ENCODE data around the gene C1orf159. TPM values are rescaled to one million over a fixed set of nuclear protein-coding genes. Genes with fewer than 3 reads are reported as not detected.

Gene C1orf159
- total RNA-seq, 1 donor from 2014 or later, result 21.3 TPM

DNA sequence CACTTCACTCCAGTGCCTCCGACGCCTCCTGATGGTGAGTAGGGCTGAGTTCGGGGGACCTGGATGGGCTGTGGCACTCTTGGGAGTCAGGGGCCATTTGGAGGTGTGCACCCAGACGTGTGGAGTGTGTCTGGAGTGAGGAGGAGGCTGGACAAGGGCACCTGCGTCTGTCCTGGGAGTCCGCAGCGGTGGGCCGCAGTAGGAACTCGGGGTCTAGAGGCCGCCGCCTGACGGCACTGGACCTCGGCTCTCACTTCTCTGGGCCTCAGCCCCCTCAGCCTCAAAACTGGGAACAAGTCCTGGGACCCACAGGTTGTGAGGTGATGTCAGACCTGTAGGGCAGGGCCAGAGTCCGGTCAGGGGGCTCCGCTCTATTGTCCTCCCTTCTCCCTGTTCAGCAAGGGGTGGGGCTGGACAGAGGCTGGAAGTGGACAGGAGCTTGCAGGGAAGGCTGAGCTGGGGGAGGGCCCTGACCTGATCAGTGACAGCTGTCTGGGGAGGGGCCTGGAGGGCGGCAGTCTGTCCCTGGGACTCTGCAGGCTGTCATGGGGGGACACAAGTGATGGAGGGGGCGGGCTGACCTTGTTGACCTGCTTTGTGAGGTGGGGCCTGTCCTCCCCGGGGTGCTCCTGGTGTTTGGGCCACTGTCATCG lies 80.5 kb downstream of the C1orf159 start:
- Mint-ChIP-seq H3K27ac (no peak overlapping the region), H3K9me3 (ENCODE audit: low read depth) (no peaks in the 10 kb centered on the region), H3K27me3 (peaks cover 20% of the 10 kb centered on the region), H3K4me3 (ENCODE audit: low read depth) (no peak overlapping the region), H3K4me1 (ENCODE audit: low read depth) (peaks cover 9% of the 10 kb centered on the region), H3K36me3 (ENCODE audit: insufficient read depth) (peaks cover 9% of the 10 kb centered on the region)
- no peak for TF ChIP-seq CTCF (IDR thresholded peaks at IDR 0.05; ENCODE audit: unreplicated experiment)
- DNase-seq (ENCODE audit: low spot score, unreplicated experiment), result no peak

DNA sequence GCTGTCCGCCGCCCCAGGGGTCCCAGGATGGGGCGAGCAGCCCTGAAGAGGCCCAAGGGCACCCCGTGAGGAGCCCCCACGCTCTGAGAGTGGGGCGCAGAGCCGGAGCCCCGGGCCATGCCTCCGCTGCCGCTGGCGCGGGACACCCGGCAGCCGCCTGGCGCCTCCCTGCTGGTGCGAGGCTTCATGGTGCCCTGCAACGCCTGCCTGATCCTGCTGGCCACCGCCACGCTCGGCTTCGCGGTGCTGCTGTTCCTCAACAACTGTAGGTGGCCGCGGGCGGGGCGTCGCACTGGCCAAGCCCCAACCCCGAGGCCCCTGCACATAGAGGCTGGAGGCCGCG lies 81.5 kb downstream of the C1orf159 start:
- no peaks in the 10 kb centered on the region for H3K9me3 Mint-ChIP-seq (ENCODE audit: low read depth)
- H3K27ac Mint-ChIP-seq, result no peak overlapping the region
- no peak for DNase-seq (ENCODE audit: low spot score, unreplicated experiment)
- peaks cover 7% of the 10 kb centered on the region for H3K4me1 Mint-ChIP-seq (ENCODE audit: low read depth)
- peak overlapping the region; percentile 65 for H3K4me3 Mint-ChIP-seq (ENCODE audit: low read depth)
- peaks cover 16% of the 10 kb centered on the region for H3K27me3 Mint-ChIP-seq
- TF ChIP-seq CTCF (IDR thresholded peaks at IDR 0.05; ENCODE audit: unreplicated experiment), result no peak
- peaks cover 9% of the 10 kb centered on the region for H3K36me3 Mint-ChIP-seq (ENCODE audit: insufficient read depth)

DNA sequence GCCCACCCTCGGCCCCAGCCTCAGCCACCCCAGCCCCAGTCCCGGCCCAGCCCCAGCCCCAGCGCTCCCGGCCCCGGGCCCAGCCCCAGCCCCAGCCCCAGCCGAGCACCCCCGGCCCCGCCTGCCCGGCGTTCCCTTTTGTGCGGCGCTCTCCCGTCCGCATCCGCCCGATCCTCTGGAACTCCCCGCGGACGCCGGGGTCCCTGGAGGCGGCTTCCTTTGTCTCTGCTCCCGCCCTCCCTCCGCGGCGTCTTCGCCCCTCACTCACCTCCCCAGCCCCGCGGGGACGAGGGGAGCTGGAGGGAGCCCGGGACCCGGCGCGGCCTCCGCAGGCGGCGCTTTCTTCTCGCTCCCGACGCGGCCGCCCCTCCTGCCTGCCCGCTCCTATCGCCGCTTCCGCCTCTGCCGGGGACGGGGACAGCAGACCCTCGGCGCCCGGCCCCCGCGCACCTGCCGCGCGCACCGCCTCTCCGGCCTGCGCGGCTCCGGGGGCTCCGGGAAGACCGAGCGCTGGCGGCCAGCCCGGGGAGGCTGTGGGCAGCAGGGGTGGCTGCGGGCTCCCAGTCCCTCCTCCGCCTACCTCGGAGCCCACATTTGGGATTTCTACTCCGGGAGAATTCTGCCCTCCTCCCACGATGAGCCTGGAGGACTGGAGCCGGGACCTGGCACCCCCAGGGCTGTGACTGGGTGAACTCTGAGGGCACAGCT lies 82.0 kb downstream of the C1orf159 start:
- no peak for DNase-seq (ENCODE audit: low spot score, unreplicated experiment)
- TF ChIP-seq CTCF (IDR thresholded peaks at IDR 0.05; ENCODE audit: unreplicated experiment), result no peak
- Mint-ChIP-seq H3K27me3 (peaks cover 11% of the 10 kb centered on the region), H3K9me3 (ENCODE audit: low read depth) (no peaks in the 10 kb centered on the region), H3K4me1 (ENCODE audit: low read depth) (peaks cover 7% of the 10 kb centered on the region), H3K36me3 (ENCODE audit: insufficient read depth) (peaks cover 9% of the 10 kb centered on the region), H3K4me3 (ENCODE audit: low read depth) (peak overlapping the region; percentile 60), H3K27ac (no peak overlapping the region)

- Mint-ChIP-seq H3K27ac (no peak overlapping the region), H3K27me3 (peaks cover 4% of the 10 kb centered on the region), H3K36me3 (ENCODE audit: insufficient read depth) (peaks cover 4% of the 10 kb centered on the region), H3K4me3 (ENCODE audit: low read depth) (peak overlapping the region; percentile 53), H3K4me1 (ENCODE audit: low read depth) (peaks cover 7% of the 10 kb centered on the region), H3K9me3 (ENCODE audit: low read depth) (no peaks in the 10 kb centered on the region)
- TF ChIP-seq CTCF (IDR thresholded peaks at IDR 0.05; ENCODE audit: unreplicated experiment), result peak; percentile 80
- peak; percentile 97 for DNase-seq (ENCODE audit: low spot score, unreplicated experiment)
These were observed 82.8 kb downstream of the C1orf159 start for GRCh38 chr1:1033009-1033587.

DNA sequence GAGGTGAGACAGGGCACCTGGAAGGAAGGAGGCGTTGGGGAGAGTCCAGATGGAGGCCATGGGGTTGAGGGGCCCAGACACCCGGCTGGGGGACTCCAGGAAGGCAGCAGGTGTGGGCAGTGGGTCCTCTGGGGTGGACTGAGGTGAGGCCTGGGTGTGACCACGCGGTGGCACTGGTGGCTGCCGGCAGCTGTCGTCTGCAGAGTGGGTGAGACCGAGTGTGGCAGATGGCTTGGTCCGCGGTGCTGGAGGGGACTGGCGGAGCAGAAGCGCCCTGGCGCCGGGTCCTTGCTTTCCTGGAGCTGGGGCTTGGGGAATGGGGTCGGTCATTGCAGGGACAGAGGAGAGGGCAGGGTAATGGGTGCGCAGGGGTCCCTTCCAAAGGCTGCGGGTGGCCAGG lies 83.5 kb downstream of the C1orf159 start:
- Mint-ChIP-seq H3K27me3 (no peaks in the 10 kb centered on the region), H3K9me3 (ENCODE audit: low read depth) (no peaks in the 10 kb centered on the region), H3K27ac (peak overlapping the region; percentile 85), H3K4me3 (ENCODE audit: low read depth) (peak overlapping the region; percentile 56), H3K4me1 (ENCODE audit: low read depth) (peaks cover 7% of the 10 kb centered on the region), H3K36me3 (ENCODE audit: insufficient read depth) (peaks cover 2% of the 10 kb centered on the region)
- no peak for DNase-seq (ENCODE audit: low spot score, unreplicated experiment)
- no peak for TF ChIP-seq CTCF (IDR thresholded peaks at IDR 0.05; ENCODE audit: unreplicated experiment)

Other genes with a start within 250 kb of the C1orf159 start
- 42.9 and 53.9 TPM in 2 replicates for gene SAMD11, start 192.2 kb downstream of the C1orf159 start, total RNA-seq
- 71.9 and 78.2 TPM in 2 replicates for gene NOC2L, start 156.8 kb downstream of the C1orf159 start, total RNA-seq
- 45.3 and 47.5 TPM in 2 replicates for gene KLHL17, start 155.5 kb downstream of the C1orf159 start, total RNA-seq
- gene PLEKHN1, start 149.6 kb downstream of the C1orf159 start, total RNA-seq, result 1.1 and 1.9 TPM in 2 replicates
- not detected in 2 replicates for gene PERM1, start 134.0 kb downstream of the C1orf159 start, total RNA-seq
- 83.8 and 87.4 TPM in 2 replicates for gene HES4, start 116.0 kb downstream of the C1orf159 start, total RNA-seq
- gene ISG15, start 102.6 kb downstream of the C1orf159 start, total RNA-seq, result 13.6 and 14.3 TPM in 2 replicates
- 330 and 335 TPM in 2 replicates for gene AGRN, start 96.0 kb downstream of the C1orf159 start, total RNA-seq
- gene RNF223, start 41.8 kb downstream of the C1orf159 start, total RNA-seq, result not detected in 2 replicates
- gene TTLL10, start 57.8 kb upstream of the C1orf159 start, total RNA-seq, result 5.0 and 5.5 TPM in 2 replicates
- gene TNFRSF18, start 90.5 kb upstream of the C1orf159 start, total RNA-seq, result 0.48 TPM in 1 of 2 replicates, not detected in the other
- 0.33 and 0.38 TPM in 2 replicates for gene TNFRSF4, start 98.1 kb upstream of the C1orf159 start, total RNA-seq
- 103 and 107 TPM in 2 replicates for gene SDF4, start 115.9 kb upstream of the C1orf159 start, total RNA-seq
- 31.7 and 31.9 TPM in 2 replicates for gene B3GALT6, start 116.1 kb upstream of the C1orf159 start, total RNA-seq
- gene C1QTNF12, start 130.6 kb upstream of the C1orf159 start, total RNA-seq, result 1.7 and 2.7 TPM in 2 replicates
- gene UBE2J2, start 157.8 kb upstream of the C1orf159 start, total RNA-seq, result 67.0 and 73.6 TPM in 2 replicates
- 7.4 and 11.3 TPM in 2 replicates for gene SCNN1D, start 164.3 kb upstream of the C1orf159 start, total RNA-seq
- gene ACAP3, start 191.8 kb upstream of the C1orf159 start, total RNA-seq, result 111 and 124 TPM in 2 replicates
- 13.8 and 17.9 TPM in 2 replicates for gene PUSL1, start 192.5 kb upstream of the C1orf159 start, total RNA-seq
- 163 and 177 TPM in 2 replicates for gene INTS11, start 208.6 kb upstream of the C1orf159 start, total RNA-seq
- gene CPTP, start 208.7 kb upstream of the C1orf159 start, total RNA-seq, result 16.8 and 17.5 TPM in 2 replicates
- gene TAS1R3, start 215.2 kb upstream of the C1orf159 start, total RNA-seq, result 1.1 and 1.2 TPM in 2 replicates
- 60.1 and 63.1 TPM in 2 replicates for gene DVL1, start 233.3 kb upstream of the C1orf159 start, total RNA-seq
- 24.3 and 25.0 TPM in 2 replicates for gene MXRA8, start 242.5 kb upstream of the C1orf159 start, total RNA-seq